Mucosa of descending colon (tissue), 3 donors: ENCODE measurements around the gene GFPT2. TPM values are rescaled to one million over a fixed set of nuclear protein-coding genes. Genes with fewer than 3 reads are reported as not detected.

Experiments
- ATAC-seq: fragments of 200-7000 bp; cut with Tn5 transposase; one replicate; pipeline ENCODE4 v1.9.1; 2020; ENCODE audit warnings: mild to moderate bottlenecking, moderate library complexity
- DNase-seq, 3 donors: peaks; one replicate each; pipeline ENCODE4 v3.0.0-alpha.2; 2020
- H3K36me3 ChIP-seq: fragments of 200-600 bp; one replicate; pipeline ENCODE4 v1.8.0; 2021; ENCODE audit warnings: low read depth, mild to moderate bottlenecking
- H3K4me1 ChIP-seq: fragments of 200-600 bp; one replicate; pipeline ENCODE4 v1.8.0; 2021; ENCODE audit warnings: low read depth, mild to moderate bottlenecking
- H3K4me3 ChIP-seq: fragments of 200-600 bp; one replicate; pipeline ENCODE4 v1.8.0; 2021; ENCODE audit warnings: mild to moderate bottlenecking
- H3K9me3 ChIP-seq: fragments of 200-600 bp; one replicate; pipeline ENCODE4 v1.8.0; 2021; ENCODE audit warnings: mild to moderate bottlenecking
- CTCF ChIP-seq: fragments of 200-600 bp; IDR thresholded peaks from one replicate; pipeline ENCODE4 v1.8.0; 2022; ENCODE audit warnings: antibody characterized with exemption, mild to moderate bottlenecking
- intact Hi-C, 2 donors: fragments of 100-400 bp; cut with DNase I in 1 of 2; cut with micrococcal nuclease in 1 of 2; formaldehyde crosslinking; loops; one replicate each; pipeline versions ENCODE4 v1.11.0 to v1.11.1; 2022; cut with DNase I, micrococcal nuclease
- total RNA-seq, 3 donors: library from RNA; stranded (reverse); fragmentation: NEBNext Ultra II Directional in 2 of 3; extraction: Animal tissue kit (Norgen Biotek cat#: 25700) in 2 of 3; gene quantifications; one replicate each; pipeline versions ENCODE4 v1.2.1 to v1.2.4, GENCODE V29; 2021 to 2023
- donor health status: DM: no; HTN: no; CAD: no; lungs with moderate emphysema.
- donor health status: DM: no; HTN: no; CAD: no.
- donor health status: DM: no; HTN: yes; CAD: no.

The GFPT2 gene
- total RNA-seq, 3 donors from 2014 or later, result 1.3 to 17.4 (median 7.9) TPM

GRCh38 chr5:180330810-180331646 is 22.1 kb downstream of the GFPT2 start:
- no peaks in the 10 kb centered on the region for H3K4me1 ChIP-seq
- peak; percentile 37 for ATAC-seq
- H3K9me3 ChIP-seq, result no peaks in the 10 kb centered on the region
- TF ChIP-seq CTCF, result no peak
- intact Hi-C loops, result no loop called here
- peak in 1 of 3 donors; percentile 52 for DNase-seq
- no peak overlapping the region for H3K4me3 ChIP-seq
- no peaks in the 10 kb centered on the region for H3K36me3 ChIP-seq

- intact Hi-C loops, result no loop called here
- H3K4me1 ChIP-seq, result no peaks in the 10 kb centered on the region
- no peak overlapping the region for H3K4me3 ChIP-seq
- TF ChIP-seq CTCF, result no peak
- DNase-seq (no peak), ATAC-seq (no peak)
- no peaks in the 10 kb centered on the region for H3K36me3 ChIP-seq
- H3K9me3 ChIP-seq, result no peaks in the 10 kb centered on the region
Observed at GRCh38 chr5:180330270-180330648, 22.9 kb downstream of the GFPT2 start.

- intact Hi-C loops, result no loop called here
- no peak for TF ChIP-seq CTCF
- H3K4me3 ChIP-seq, result no peak overlapping the region
Observed at GRCh38 chr5:180329606-180330269, 23.4 kb downstream of the GFPT2 start.

GRCh38 chr5:180329138-180329435 is 24.0 kb downstream of the GFPT2 start:
- H3K4me1 ChIP-seq, result no peaks in the 10 kb centered on the region
- intact Hi-C loops, result no loop called here
- no peak for TF ChIP-seq CTCF
- H3K9me3 ChIP-seq, result no peaks in the 10 kb centered on the region
- no peak for DNase-seq
- no peak overlapping the region for H3K4me3 ChIP-seq
- H3K36me3 ChIP-seq, result no peaks in the 10 kb centered on the region
- ATAC-seq, result no peak

More at GRCh38 chr5:180329606-180330269, 23.4 kb downstream of the GFPT2 start:
- Histone ChIP-seq H3K9me3 (no peaks in the 10 kb centered on the region), H3K36me3 (no peaks in the 10 kb centered on the region), H3K4me1 (no peaks in the 10 kb centered on the region)
- ATAC-seq (no peak), DNase-seq (peak in 1 of 3 donors; percentile 28)

GRCh38 chr5:180328296-180329137 is 24.6 kb downstream of the GFPT2 start:
- Histone ChIP-seq H3K9me3 (no peaks in the 10 kb centered on the region), H3K4me3 (no peak overlapping the region), H3K4me1 (no peaks in the 10 kb centered on the region), H3K36me3 (no peaks in the 10 kb centered on the region)
- peak; percentile 30 for TF ChIP-seq CTCF
- ATAC-seq (peak; percentile 89), DNase-seq (peak; percentile 84 to 93 (median 88))
- intact Hi-C loops, result no loop called here
